Brain microvascular endothelial cell (primary cell): ENCODE data around the gene CPM.

Experiments
- DNase-seq: peaks from one replicate; pipeline ENCODE4 v3.0.0-alpha.2; 2020
- H3K27ac ChIP-seq: fragments of 250-450 bp; sonication (Bioruptor Pico); 2 replicates; pipeline ENCODE4 v1.5.1; 2020; ENCODE audit warnings: mild to moderate bottlenecking, moderate library complexity
- H3K27me3 ChIP-seq: fragments of 250-450 bp; sonication (Bioruptor Pico); replicated peaks from 2 replicates; pipeline ENCODE4 v1.5.1; 2020; ENCODE audit warnings: mild to moderate bottlenecking
- H3K36me3 ChIP-seq: fragments of 250-450 bp; sonication (Bioruptor Pico); replicated peaks from 2 replicates; pipeline ENCODE4 v1.5.1; 2020; ENCODE audit warnings: mild to moderate bottlenecking
- H3K4me3 ChIP-seq: 2 replicates; pipeline ENCODE4 v1.5.1; 2011; ENCODE audit warnings: low read depth, mild to moderate bottlenecking, control low read depth, low read length, moderate library complexity
- CTCF ChIP-seq: IDR thresholded peaks from 2 replicates; pipeline ENCODE4 v1.5.1; 2011; ENCODE audit warnings: low read depth, mild to moderate bottlenecking, moderate library complexity, low read length, control low read depth, inconsistent platforms; ENCODE audit errors: missing control alignments
- in situ Hi-C: cut with HindIII; loops from 2 replicates; pipeline ENCODE4 v1.10.0; 2017; ENCODE audit warnings: low sequenced_read_pairs, low pct_ligation_motif_present

Gene CPM

GRCh38 chr12:68854554-68854953 is 78.4 kb downstream of the CPM start:
- Histone ChIP-seq H3K4me3 (no peak overlapping the region), H3K27me3 (no peaks in the 10 kb centered on the region), H3K36me3 (no peaks in the 10 kb centered on the region), H3K27ac (no peak overlapping the region)
- no peak for TF ChIP-seq CTCF
- in situ Hi-C loops, result loop anchor here (25.0 kb wide), 2 partner anchors 208 to 408 kb away; no protein-coding TSS in a partner anchor
- DNase-seq, result no peak

DNA sequence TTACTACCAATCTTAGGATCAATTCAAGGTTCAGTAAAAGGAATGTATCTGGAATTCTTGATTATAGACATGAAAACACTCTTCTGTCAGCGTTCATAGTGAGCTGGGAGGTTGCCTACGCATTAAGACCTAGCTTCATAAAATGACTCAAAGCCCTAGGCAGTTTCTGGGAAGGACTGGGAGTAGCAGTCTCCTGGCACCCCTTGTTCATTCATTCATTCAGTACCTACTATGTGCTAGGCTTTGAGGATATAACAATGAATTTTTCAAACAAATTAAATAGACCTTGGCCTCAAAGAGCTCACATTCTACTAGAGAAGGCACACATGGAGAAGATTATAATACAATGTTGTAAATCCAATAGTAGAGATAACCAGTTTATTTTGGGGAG is 78.9 kb downstream of the CPM start:
- Histone ChIP-seq H3K27me3 (no peaks in the 10 kb centered on the region), H3K27ac (no peak overlapping the region), H3K4me3 (no peak overlapping the region), H3K36me3 (no peaks in the 10 kb centered on the region)
- DNase-seq, result no peak
- no peak for TF ChIP-seq CTCF
- in situ Hi-C loops, result loop anchor here (25.0 kb wide), 2 partner anchors 208 to 408 kb away; no protein-coding TSS in a partner anchor

GRCh38 chr12:68853396-68854077 is 79.4 kb downstream of the CPM start:
- DNase-seq, result no peak
- Histone ChIP-seq H3K36me3 (no peaks in the 10 kb centered on the region), H3K4me3 (no peak overlapping the region), H3K27ac (no peak overlapping the region), H3K27me3 (no peaks in the 10 kb centered on the region)
- in situ Hi-C loops, result loop anchor here (25.0 kb wide), 2 partner anchors 209 to 409 kb away; no protein-coding TSS in a partner anchor
- TF ChIP-seq CTCF, result no peak

GRCh38 chr12:68851592-68852306 is 81.2 kb downstream of the CPM start:
- no peak for TF ChIP-seq CTCF
- no peak for DNase-seq
- H3K36me3 ChIP-seq, result no peaks in the 10 kb centered on the region
- no peak overlapping the region for H3K4me3 ChIP-seq
- in situ Hi-C loops, result loop anchor here (25.0 kb wide), 2 partner anchors 211 to 411 kb away; no protein-coding TSS in a partner anchor
- H3K27ac ChIP-seq, result no peak overlapping the region
- no peaks in the 10 kb centered on the region for H3K27me3 ChIP-seq

DNA sequence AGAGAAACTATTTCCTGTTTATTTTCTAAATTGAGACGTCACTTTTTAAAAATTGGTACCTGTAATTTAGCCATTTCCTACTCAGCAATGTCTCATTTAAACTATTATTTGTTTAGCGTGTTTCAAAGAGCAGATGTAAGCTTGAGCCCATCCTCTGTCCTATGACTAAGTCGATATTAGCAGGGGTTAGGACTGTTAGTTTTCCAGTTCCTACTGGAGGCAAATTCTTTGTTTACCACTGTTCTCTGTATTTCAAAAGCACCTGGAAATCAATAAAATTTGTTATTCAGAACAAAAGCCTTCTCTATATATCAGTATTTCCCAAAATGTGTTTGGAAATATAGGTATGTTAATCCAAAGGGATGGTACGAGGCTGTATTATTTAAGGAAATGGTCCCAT is 82.6 kb downstream of the CPM start:
- in situ Hi-C loops, result loop anchor here (25.0 kb wide), 2 partner anchors 212 to 412 kb away; no protein-coding TSS in a partner anchor
- Histone ChIP-seq H3K36me3 (no peaks in the 10 kb centered on the region), H3K27ac (no peak overlapping the region), H3K4me3 (no peak overlapping the region), H3K27me3 (no peaks in the 10 kb centered on the region)
- DNase-seq, result no peak
- no peak for TF ChIP-seq CTCF
